H9 (cell line): ENCODE results near the gene COL9A2. TPM values are rescaled to one million over a fixed set of nuclear protein-coding genes. Genes with fewer than 3 reads are reported as not detected.

Experiments
- DNase-seq: peaks from one replicate; pipeline ENCODE4 v3.0.0-alpha.2; 2017
- H2AFZ ChIP-seq: one replicate; pipeline ENCODE4 v1.6.1; 2013; ENCODE audit warnings: mild to moderate bottlenecking, low read length, control low read depth, moderate library complexity
- H2AK5ac ChIP-seq: 2 replicates; pipeline ENCODE4 v1.6.1; 2013; ENCODE audit warnings: low read length, control low read depth, mixed read lengths; ENCODE audit not compliant: insufficient read length
- H2BK120ac ChIP-seq: one replicate; pipeline ENCODE4 v1.6.1; 2013; ENCODE audit warnings: low read depth, mild to moderate bottlenecking, low read length, control low read depth, inconsistent platforms; ENCODE audit not compliant: poor library complexity, severe bottlenecking
- H2BK12ac ChIP-seq: 2 replicates; pipeline ENCODE4 v1.6.1; 2013; ENCODE audit warnings: low read length, control low read depth, mixed read lengths, low read depth; ENCODE audit not compliant: insufficient read length
- H2BK15ac ChIP-seq: 2 replicates; pipeline ENCODE4 v1.6.1; 2013; ENCODE audit warnings: low read depth, low read length, control low read depth
- H2BK20ac ChIP-seq: one replicate; pipeline ENCODE4 v1.6.1; 2013; ENCODE audit warnings: low read depth, mild to moderate bottlenecking, low read length, control low read depth, inconsistent platforms; ENCODE audit not compliant: poor library complexity, severe bottlenecking
- H2BK5ac ChIP-seq: 2 replicates; pipeline ENCODE4 v1.6.1; 2013; ENCODE audit warnings: low read length, control low read depth, mixed read lengths; ENCODE audit not compliant: insufficient read length
- H3K14ac ChIP-seq: 2 replicates; pipeline ENCODE4 v1.6.1; 2013; ENCODE audit warnings: low read length, control low read depth; ENCODE audit not compliant: insufficient read depth
- H3K18ac ChIP-seq: 2 replicates; pipeline ENCODE4 v1.6.1; 2013; ENCODE audit warnings: low read depth, mild to moderate bottlenecking, mixed read lengths, low read length, control low read depth; ENCODE audit not compliant: insufficient read length
- H3K23ac ChIP-seq: 2 replicates; pipeline ENCODE4 v1.6.1; 2013; ENCODE audit warnings: low read length, control low read depth, mixed read lengths, low read depth; ENCODE audit not compliant: insufficient read length
- H3K23me2 ChIP-seq: 2 replicates; pipeline ENCODE4 v1.6.1; 2013; ENCODE audit warnings: low read depth, mild to moderate bottlenecking, mixed read lengths, low read length, control low read depth; ENCODE audit not compliant: insufficient read length, poor library complexity, severe bottlenecking
- H3K27ac ChIP-seq: 2 replicates; pipeline ENCODE4 v1.5.1; 2013; ENCODE audit warnings: low read length, control low read depth, mixed read lengths, low read depth; ENCODE audit not compliant: insufficient read length
- H3K27me3 ChIP-seq: 2 replicates; pipeline ENCODE4 v1.6.1; 2013; ENCODE audit warnings: low read length, control low read depth, inconsistent platforms; ENCODE audit not compliant: insufficient read depth
- H3K4ac ChIP-seq: 2 replicates; pipeline ENCODE4 v1.6.1; 2013; ENCODE audit warnings: low read depth, mild to moderate bottlenecking, control low read depth, inconsistent platforms, low read length, moderate library complexity
- H3K4me1 ChIP-seq: 2 replicates; pipeline ENCODE4 v1.6.1; 2013; ENCODE audit warnings: low read length, control low read depth, inconsistent platforms; ENCODE audit not compliant: insufficient read depth
- H3K4me2 ChIP-seq: 2 replicates; pipeline ENCODE4 v1.6.1; 2013; ENCODE audit warnings: low read length, control low read depth, mixed read lengths; ENCODE audit not compliant: insufficient read length, insufficient read depth
- H3K56ac ChIP-seq: 2 replicates; pipeline ENCODE4 v1.6.1; 2013; ENCODE audit warnings: low read depth, mild to moderate bottlenecking, mixed read lengths, low read length, control low read depth; ENCODE audit not compliant: insufficient read length
- H3K79me1 ChIP-seq: 2 replicates; pipeline ENCODE4 v1.6.1; 2013; ENCODE audit warnings: low read depth, mild to moderate bottlenecking, moderate library complexity, low read length, control low read depth, inconsistent platforms; ENCODE audit not compliant: insufficient read depth, poor library complexity, severe bottlenecking
- H3K79me2 ChIP-seq: 2 replicates; pipeline ENCODE4 v1.6.1; 2013; ENCODE audit warnings: low read length, control low read depth, inconsistent platforms; ENCODE audit not compliant: insufficient read depth
- H3K9ac ChIP-seq: 2 replicates; pipeline ENCODE4 v1.6.1; 2013; ENCODE audit warnings: low read length, control low read depth, mixed read lengths; ENCODE audit not compliant: insufficient read length; ENCODE audit errors: extremely low read depth
- H3K9me3 ChIP-seq: one replicate; pipeline ENCODE4 v1.6.1; 2013; ENCODE audit warnings: low read depth, low read length, inconsistent platforms; ENCODE audit not compliant: control insufficient read depth
- H3T11ph ChIP-seq: one replicate; pipeline ENCODE4 v1.6.1; 2013; ENCODE audit warnings: mild to moderate bottlenecking, low read length, control low read depth, inconsistent platforms
- H4K20me1 ChIP-seq: one replicate; pipeline ENCODE4 v1.6.1; 2013; ENCODE audit not compliant: control insufficient read depth, insufficient read length, insufficient read depth
- H4K5ac ChIP-seq: 2 replicates; pipeline ENCODE4 v1.6.1; 2013; ENCODE audit warnings: low read depth, mild to moderate bottlenecking, mixed read lengths, low read length, control low read depth; ENCODE audit not compliant: insufficient read length
- H4K8ac ChIP-seq: replicated peaks from 2 replicates; pipeline ENCODE4 v1.6.1; 2013; ENCODE audit warnings: low read length, control low read depth, mixed read lengths, low read depth; ENCODE audit not compliant: insufficient read length
- H4K91ac ChIP-seq: 2 replicates; pipeline ENCODE4 v1.6.1; 2013; ENCODE audit warnings: low read depth, mild to moderate bottlenecking, moderate library complexity, mixed read lengths, low read length, control low read depth; ENCODE audit not compliant: insufficient read length
- H3K27ac Mint-ChIP-seq, 3 experiments: 2 replicates in 2 of 3; 3 replicates in 1 of 3; pipeline ENCODE4 v1.8.0; 2020 to 2021; ENCODE audit warnings: mixed read lengths in 3 of 3, mild to moderate bottlenecking in 1 of 3, moderate library complexity in 1 of 3
- H3K27me3 Mint-ChIP-seq: 2 replicates; pipeline ENCODE4 v1.8.0; 2021; ENCODE audit warnings: low read depth, mild to moderate bottlenecking, moderate library complexity, mixed read lengths
- H3K36me3 Mint-ChIP-seq, 3 experiments: 2 replicates in 2 of 3; 3 replicates in 1 of 3; pipeline ENCODE4 v1.8.0; 2020 to 2021; ENCODE audit warnings: low read depth in 3 of 3, mixed read lengths in 3 of 3; ENCODE audit not compliant: insufficient read depth in 1 of 3
- H3K4me1 Mint-ChIP-seq, 2 experiments: 2 replicates each; pipeline ENCODE4 v1.8.0; 2020; ENCODE audit warnings: mixed read lengths in 2 of 2
- H3K4me3 Mint-ChIP-seq, 2 experiments: 2 replicates in 1 of 2; 3 replicates in 1 of 2; pipeline ENCODE4 v1.8.0; 2020 to 2021; ENCODE audit warnings: mild to moderate bottlenecking in 2 of 2, mixed read lengths in 2 of 2, moderate library complexity in 1 of 2
- H3K9me3 Mint-ChIP-seq, 2 experiments: 2 replicates in 1 of 2; 3 replicates in 1 of 2; pipeline ENCODE4 v1.8.0; 2020; ENCODE audit warnings: mild to moderate bottlenecking in 2 of 2, mixed read lengths in 2 of 2, moderate library complexity in 1 of 2
- total RNA-seq: library from RNA; stranded (reverse); gene quantifications from 2 replicates; pipeline ENCODE4 v1.2.1, GENCODE V29; 2021
- TF ChIP-seq, protein P1 (sequence below): fragments of 200-600 bp; sonication (generic); conservative IDR thresholded peaks from 3 replicates; pipeline ENCODE4 v1.8.0; 2021; ENCODE audit warnings: antibody characterized with exemption, mild to moderate bottlenecking

COL9A2 gene
- total RNA-seq, 1 experiment from 2014 or later, result 4.5 TPM

DNA sequence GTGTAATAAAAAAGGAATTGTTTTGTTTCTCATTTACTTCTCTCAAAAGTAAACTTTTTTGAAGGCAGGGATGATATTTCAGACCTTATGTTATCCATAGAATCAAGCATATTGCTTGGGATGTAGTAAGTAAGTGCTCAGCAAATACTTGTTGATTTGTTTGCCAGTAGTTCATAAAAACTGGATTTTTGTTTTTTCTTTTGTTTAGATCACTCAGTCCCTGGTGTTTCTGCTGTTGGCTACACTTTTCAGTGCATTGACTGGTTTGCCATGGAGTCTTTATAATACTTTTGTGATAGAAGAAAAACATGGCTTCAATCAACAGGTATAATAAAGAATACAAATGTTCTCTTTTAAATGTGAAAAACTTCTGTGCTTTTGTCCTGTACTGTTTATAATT is 48.9 kb downstream of the COL9A2 start:
- no peaks in the 10 kb centered on the region for H3K79me2 ChIP-seq
- H3K79me1 ChIP-seq, result no peaks in the 10 kb centered on the region
- no peaks in the 10 kb centered on the region for H3K4me1 ChIP-seq
- Mint-ChIP-seq H3K4me1 (no peaks in the 10 kb centered on the region), H3K27me3 (no peaks in the 10 kb centered on the region), H3K36me3 (peaks cover 9 to 62% (median 48%) of the 10 kb centered on the region in 3 experiments; a peak in 6 of 7 replicates), H3K9me3 (no peaks in the 10 kb centered on the region), H3K4me3 (no peak overlapping the region), H3K27ac (no peak overlapping the region)
- H2AK5ac ChIP-seq, result no peak overlapping the region
- no peak overlapping the region for H3T11ph ChIP-seq
- no peak overlapping the region for H3K18ac ChIP-seq
- H3K4me2 ChIP-seq, result no peak overlapping the region
- H3K56ac ChIP-seq, result no peak overlapping the region
- no peaks in the 10 kb centered on the region for H3K27me3 ChIP-seq
- no peak overlapping the region for H3K27ac ChIP-seq
- no peak overlapping the region for H2BK15ac ChIP-seq
- TF ChIP-seq, protein P1, sequence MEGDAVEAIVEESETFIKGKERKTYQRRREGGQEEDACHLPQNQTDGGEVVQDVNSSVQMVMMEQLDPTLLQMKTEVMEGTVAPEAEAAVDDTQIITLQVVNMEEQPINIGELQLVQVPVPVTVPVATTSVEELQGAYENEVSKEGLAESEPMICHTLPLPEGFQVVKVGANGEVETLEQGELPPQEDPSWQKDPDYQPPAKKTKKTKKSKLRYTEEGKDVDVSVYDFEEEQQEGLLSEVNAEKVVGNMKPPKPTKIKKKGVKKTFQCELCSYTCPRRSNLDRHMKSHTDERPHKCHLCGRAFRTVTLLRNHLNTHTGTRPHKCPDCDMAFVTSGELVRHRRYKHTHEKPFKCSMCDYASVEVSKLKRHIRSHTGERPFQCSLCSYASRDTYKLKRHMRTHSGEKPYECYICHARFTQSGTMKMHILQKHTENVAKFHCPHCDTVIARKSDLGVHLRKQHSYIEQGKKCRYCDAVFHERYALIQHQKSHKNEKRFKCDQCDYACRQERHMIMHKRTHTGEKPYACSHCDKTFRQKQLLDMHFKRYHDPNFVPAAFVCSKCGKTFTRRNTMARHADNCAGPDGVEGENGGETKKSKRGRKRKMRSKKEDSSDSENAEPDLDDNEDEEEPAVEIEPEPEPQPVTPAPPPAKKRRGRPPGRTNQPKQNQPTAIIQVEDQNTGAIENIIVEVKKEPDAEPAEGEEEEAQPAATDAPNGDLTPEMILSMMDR, result no peak
- no peak overlapping the region for H3K14ac ChIP-seq
- H4K8ac ChIP-seq, result no peak overlapping the region
- H3K23ac ChIP-seq, result no peak overlapping the region
- H3K9me3 ChIP-seq, result no peaks in the 10 kb centered on the region
- H3K4ac ChIP-seq, result no peak overlapping the region
- H3K23me2 ChIP-seq, result no peaks in the 10 kb centered on the region
- no peak overlapping the region for H2BK5ac ChIP-seq
- H4K5ac ChIP-seq, result no peak overlapping the region
- no peak overlapping the region for H3K9ac ChIP-seq
- no peak overlapping the region for H2BK20ac ChIP-seq
- H2BK120ac ChIP-seq, result no peak overlapping the region
- DNase-seq, result no peak
- H4K91ac ChIP-seq, result no peak overlapping the region
- H2BK12ac ChIP-seq, result no peak overlapping the region
- H2AFZ ChIP-seq, result no peak overlapping the region
- no peaks in the 10 kb centered on the region for H4K20me1 ChIP-seq
